ENCODE results near the gene COL27A1.
"Not testable (repeated sequence)": the region's sequence is repeated elsewhere in the genome, so short reads cannot be mapped to it uniquely, and the experiment has no call there.

DNA sequence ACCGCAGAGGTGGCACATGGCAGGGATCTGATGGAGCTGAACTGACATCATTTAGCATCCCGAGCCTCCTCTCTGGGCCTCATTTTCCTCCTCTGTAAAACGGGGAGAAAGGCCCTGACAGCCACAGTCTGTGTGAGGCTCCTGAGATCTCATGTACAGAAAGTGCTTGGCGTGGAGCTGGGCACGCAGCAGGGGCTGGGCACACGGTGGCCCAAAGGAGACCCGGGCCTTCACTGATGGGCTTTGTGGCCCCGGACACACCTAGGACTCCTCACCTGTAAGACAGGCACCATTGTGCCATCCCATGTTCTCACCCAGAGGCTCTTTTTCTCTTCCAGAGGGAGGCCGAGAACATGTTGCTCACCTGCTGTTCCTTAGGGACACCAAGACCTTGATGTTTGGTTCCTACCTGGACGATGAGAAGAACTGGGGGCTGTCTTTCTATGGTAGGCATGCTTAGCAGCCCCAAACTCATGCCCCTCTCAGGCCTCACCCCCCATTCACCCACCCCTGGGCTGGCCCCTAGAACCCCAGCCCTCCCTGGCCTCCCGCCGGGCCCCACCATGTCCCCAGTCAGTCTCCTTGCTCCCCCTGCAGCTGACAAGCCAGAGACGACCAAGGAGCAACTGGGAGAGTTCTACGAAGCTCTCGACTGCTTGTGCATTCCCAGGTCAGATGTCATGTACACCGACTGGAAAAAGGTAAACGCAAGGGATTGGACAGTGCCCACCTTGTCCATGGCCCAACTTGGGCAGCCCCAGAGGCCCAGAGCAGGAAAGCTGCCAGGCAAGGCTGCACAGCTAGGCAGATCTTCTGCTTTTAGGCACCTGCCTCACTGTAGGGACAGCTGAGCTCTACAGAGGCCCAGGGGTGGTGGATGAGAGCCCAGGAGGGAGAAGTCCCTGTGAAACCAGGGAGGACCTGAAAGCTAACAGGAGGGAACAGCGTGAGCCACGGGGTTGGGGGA lies 176.2 kb downstream of the COL27A1 start:
- TF ChIP-seq, protein P1, sequence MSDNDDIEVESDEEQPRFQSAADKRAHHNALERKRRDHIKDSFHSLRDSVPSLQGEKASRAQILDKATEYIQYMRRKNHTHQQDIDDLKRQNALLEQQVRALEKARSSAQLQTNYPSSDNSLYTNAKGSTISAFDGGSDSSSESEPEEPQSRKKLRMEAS (IDR thresholded peaks at IDR 0.05; ENCODE audit: low read depth): not testable (repeated sequence)
- TF ChIP-seq, protein P2, sequence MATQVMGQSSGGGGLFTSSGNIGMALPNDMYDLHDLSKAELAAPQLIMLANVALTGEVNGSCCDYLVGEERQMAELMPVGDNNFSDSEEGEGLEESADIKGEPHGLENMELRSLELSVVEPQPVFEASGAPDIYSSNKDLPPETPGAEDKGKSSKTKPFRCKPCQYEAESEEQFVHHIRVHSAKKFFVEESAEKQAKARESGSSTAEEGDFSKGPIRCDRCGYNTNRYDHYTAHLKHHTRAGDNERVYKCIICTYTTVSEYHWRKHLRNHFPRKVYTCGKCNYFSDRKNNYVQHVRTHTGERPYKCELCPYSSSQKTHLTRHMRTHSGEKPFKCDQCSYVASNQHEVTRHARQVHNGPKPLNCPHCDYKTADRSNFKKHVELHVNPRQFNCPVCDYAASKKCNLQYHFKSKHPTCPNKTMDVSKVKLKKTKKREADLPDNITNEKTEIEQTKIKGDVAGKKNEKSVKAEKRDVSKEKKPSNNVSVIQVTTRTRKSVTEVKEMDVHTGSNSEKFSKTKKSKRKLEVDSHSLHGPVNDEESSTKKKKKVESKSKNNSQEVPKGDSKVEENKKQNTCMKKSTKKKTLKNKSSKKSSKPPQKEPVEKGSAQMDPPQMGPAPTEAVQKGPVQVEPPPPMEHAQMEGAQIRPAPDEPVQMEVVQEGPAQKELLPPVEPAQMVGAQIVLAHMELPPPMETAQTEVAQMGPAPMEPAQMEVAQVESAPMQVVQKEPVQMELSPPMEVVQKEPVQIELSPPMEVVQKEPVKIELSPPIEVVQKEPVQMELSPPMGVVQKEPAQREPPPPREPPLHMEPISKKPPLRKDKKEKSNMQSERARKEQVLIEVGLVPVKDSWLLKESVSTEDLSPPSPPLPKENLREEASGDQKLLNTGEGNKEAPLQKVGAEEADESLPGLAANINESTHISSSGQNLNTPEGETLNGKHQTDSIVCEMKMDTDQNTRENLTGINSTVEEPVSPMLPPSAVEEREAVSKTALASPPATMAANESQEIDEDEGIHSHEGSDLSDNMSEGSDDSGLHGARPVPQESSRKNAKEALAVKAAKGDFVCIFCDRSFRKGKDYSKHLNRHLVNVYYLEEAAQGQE (IDR thresholded peaks at IDR 0.05; ENCODE audit: low read depth, low read length): not testable (repeated sequence)
- TF ChIP-seq POLR2AphosphoS5 (IDR thresholded peaks at IDR 0.05; ENCODE audit: low read depth, low read length); RCOR1 (IDR thresholded peaks at IDR 0.05; ENCODE audit: low read length); RXRA (IDR thresholded peaks at IDR 0.05; ENCODE audit: borderline replicate concordance, low read depth); YY1 (IDR thresholded peaks at IDR 0.05; ENCODE audit: low read depth); JUND (IDR thresholded peaks at IDR 0.05); ELF1 (IDR thresholded peaks at IDR 0.05); SMC3 (IDR thresholded peaks at IDR 0.05; ENCODE audit: low read depth, low read length); MXI1 (IDR thresholded peaks at IDR 0.05; ENCODE audit: low read depth, low read length): not testable (repeated sequence)
- TF ChIP-seq, protein P3, sequence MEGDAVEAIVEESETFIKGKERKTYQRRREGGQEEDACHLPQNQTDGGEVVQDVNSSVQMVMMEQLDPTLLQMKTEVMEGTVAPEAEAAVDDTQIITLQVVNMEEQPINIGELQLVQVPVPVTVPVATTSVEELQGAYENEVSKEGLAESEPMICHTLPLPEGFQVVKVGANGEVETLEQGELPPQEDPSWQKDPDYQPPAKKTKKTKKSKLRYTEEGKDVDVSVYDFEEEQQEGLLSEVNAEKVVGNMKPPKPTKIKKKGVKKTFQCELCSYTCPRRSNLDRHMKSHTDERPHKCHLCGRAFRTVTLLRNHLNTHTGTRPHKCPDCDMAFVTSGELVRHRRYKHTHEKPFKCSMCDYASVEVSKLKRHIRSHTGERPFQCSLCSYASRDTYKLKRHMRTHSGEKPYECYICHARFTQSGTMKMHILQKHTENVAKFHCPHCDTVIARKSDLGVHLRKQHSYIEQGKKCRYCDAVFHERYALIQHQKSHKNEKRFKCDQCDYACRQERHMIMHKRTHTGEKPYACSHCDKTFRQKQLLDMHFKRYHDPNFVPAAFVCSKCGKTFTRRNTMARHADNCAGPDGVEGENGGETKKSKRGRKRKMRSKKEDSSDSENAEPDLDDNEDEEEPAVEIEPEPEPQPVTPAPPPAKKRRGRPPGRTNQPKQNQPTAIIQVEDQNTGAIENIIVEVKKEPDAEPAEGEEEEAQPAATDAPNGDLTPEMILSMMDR (IDR thresholded peaks at IDR 0.05): not testable (repeated sequence)
